Measurements from ENCODE around the gene POU3F1. TPM values are rescaled to one million over a fixed set of nuclear protein-coding genes. Genes with fewer than 3 reads are reported as not detected.

Gene POU3F1
- polyA plus RNA-seq, 2 of the 4 experiments (the other 2 are of a cell fraction) = not detected

- ATAC-seq (peak; percentile 38 to 73; a peak in 3 of 6 replicates), DNase-seq (ENCODE audit: low read depth in 1 of 2, low spot score in 1 of 2) (peak in 1 of 2 experiments; percentile 11), FAIRE-seq (no peak)
- H3K4me2 ChIP-seq = no peak overlapping the region
- POLR2A ChIA-PET = no interaction called here
- no peak overlapping the region for H3K27ac ChIP-seq
- CTCF ChIA-PET = no interaction called here
- no peaks in the 10 kb centered on the region for H3K4me1 ChIP-seq
- WGBS (ENCODE audit: missing lambda C conversion rate) = 37% methylated on average over 3 of the region's 6 CpGs
- H3K9me3 ChIP-seq = no peaks in the 10 kb centered on the region
- no peak overlapping the region for H3K4me3 ChIP-seq
- TF ChIP-seq, protein P1, sequence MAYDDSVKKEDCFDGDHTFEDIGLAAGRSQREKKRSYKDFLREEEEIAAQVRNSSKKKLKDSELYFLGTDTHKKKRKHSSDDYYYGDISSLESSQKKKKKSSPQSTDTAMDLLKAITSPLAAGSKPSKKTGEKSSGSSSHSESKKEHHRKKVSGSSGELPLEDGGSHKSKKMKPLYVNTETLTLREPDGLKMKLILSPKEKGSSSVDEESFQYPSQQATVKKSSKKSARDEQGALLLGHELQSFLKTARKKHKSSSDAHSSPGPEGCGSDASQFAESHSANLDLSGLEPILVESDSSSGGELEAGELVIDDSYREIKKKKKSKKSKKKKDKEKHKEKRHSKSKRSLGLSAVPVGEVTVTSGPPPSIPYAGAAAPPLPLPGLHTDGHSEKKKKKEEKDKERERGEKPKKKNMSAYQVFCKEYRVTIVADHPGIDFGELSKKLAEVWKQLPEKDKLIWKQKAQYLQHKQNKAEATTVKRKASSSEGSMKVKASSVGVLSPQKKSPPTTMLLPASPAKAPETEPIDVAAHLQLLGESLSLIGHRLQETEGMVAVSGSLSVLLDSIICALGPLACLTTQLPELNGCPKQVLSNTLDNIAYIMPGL (CRISPR knock-in tag; IDR thresholded peaks at IDR 0.05; ENCODE audit: borderline replicate concordance) = no peak
- TF ChIP-seq FOSL2 (IDR thresholded peaks at IDR 0.05) (no peak), FOSL2 (CRISPR knock-in tag; IDR thresholded peaks at IDR 0.05) (no peak), CEBPB (IDR thresholded peaks at IDR 0.05) (no peak), ZSCAN20 (CRISPR knock-in tag; IDR thresholded peaks at IDR 0.05) (no peak), HDAC2 (IDR thresholded peaks at IDR 0.05) (no peak), MAX (IDR thresholded peaks at IDR 0.05) (no peak), HOXB5 (CRISPR knock-in tag; IDR thresholded peaks at IDR 0.05) (no peak)
These were observed 41.8 kb upstream of the POU3F1 start for GRCh38 chr1:38088366-38088765.

GRCh38 chr1:38087676-38088075 is 41.1 kb upstream of the POU3F1 start:
- no peak for TF ChIP-seq GATA3 (IDR thresholded peaks at IDR 0.05; ENCODE audit: borderline replicate concordance)
- TF ChIP-seq ZNF302 (CRISPR knock-in tag; IDR thresholded peaks at IDR 0.05) = no peak
- TF ChIP-seq, protein P2, sequence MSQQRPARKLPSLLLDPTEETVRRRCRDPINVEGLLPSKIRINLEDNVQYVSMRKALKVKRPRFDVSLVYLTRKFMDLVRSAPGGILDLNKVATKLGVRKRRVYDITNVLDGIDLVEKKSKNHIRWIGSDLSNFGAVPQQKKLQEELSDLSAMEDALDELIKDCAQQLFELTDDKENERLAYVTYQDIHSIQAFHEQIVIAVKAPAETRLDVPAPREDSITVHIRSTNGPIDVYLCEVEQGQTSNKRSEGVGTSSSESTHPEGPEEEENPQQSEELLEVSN (IDR thresholded peaks at IDR 0.05; ENCODE audit: borderline replicate concordance, low read depth) = no peak
- no peak for TF ChIP-seq RCOR1 (IDR thresholded peaks at IDR 0.05; ENCODE audit: low read depth, low read length)
- no peak for TF ChIP-seq CHD2 (IDR thresholded peaks at IDR 0.05; ENCODE audit: low read length, partially characterized antibody)
- no peak for TF ChIP-seq EHF (CRISPR knock-in tag; IDR thresholded peaks at IDR 0.05)
- no peak for TF ChIP-seq CBX2 (IDR thresholded peaks at IDR 0.05; ENCODE audit: borderline replicate concordance, low read depth)
- TF ChIP-seq RFX5 (IDR thresholded peaks at IDR 0.05) = no peak
- TF ChIP-seq MYC (IDR thresholded peaks at IDR 0.05; ENCODE audit: borderline replicate concordance, low read length) = no peak
- no peak for TF ChIP-seq POLR2AphosphoS2 (conservative IDR thresholded peaks at IDR 0.05; ENCODE audit: low read length)
- TF ChIP-seq USF2 (IDR thresholded peaks at IDR 0.05) = no peak
- no peak for TF ChIP-seq MAFK (IDR thresholded peaks at IDR 0.05; ENCODE audit: partially characterized antibody)
- no peak for TF ChIP-seq NPAS2 (CRISPR knock-in tag; IDR thresholded peaks at IDR 0.05; ENCODE audit: borderline replicate concordance)
- TF ChIP-seq EHMT2 (IDR thresholded peaks at IDR 0.05; ENCODE audit: low read depth) = no peak
- TF ChIP-seq CBX8 (IDR thresholded peaks at IDR 0.05) = no peak
- ATAC-seq (no peak), DNase-seq (ENCODE audit: low read depth in 1 of 2, low spot score in 1 of 2) (no peak), FAIRE-seq (no peak)
- Histone ChIP-seq H3K9me3 (no peaks in the 10 kb centered on the region), H3K4me2 (no peak overlapping the region), H3K4me1 (no peaks in the 10 kb centered on the region), H3K27ac (no peak overlapping the region), H3K4me3 (no peak overlapping the region)
- CTCF ChIA-PET = no interaction called here
- WGBS (ENCODE audit: missing lambda C conversion rate) = 45% methylated on average over 7 of the region's 9 CpGs
- POLR2A ChIA-PET = no interaction called here

Data from A549 (cell line).